Panc1 (cell line): ENCODE data around the gene ATP8B1.

ENCODE experiments used
- POLR2AphosphoS5 ChIP-seq: IDR thresholded peaks from 2 replicates; pipeline ENCODE4 v1.6.1; 2012; ENCODE audit warnings: mild to moderate bottlenecking, low read depth, low read length, moderate library complexity
- TF ChIP-seq, protein P1 (sequence below): fragments of 450-650 bp; IDR thresholded peaks from 2 replicates; pipeline ENCODE4 v1.5.1; 2017; ENCODE audit warnings: mild to moderate bottlenecking

DNA sequence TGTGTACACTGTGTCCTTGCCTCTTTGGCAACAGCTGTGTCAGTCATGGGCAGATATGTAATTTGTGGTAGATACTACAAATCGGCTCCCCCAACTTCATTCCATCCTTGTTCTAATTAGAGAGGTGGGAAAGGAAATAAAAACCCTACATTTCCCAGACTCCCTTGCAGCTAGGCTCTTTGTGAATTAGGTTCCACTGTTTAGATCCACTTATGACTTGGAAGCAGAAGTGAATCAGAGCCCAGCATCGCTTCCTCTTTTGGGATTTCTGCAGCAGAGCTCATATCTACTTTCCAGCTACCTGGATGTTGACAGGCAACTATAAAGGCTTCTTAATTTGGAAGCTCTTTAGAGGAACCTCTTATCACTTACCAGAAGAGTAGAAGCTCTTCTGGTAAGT is 147.4 kb downstream of the ATP8B1 start:
- TF ChIP-seq, protein P1, sequence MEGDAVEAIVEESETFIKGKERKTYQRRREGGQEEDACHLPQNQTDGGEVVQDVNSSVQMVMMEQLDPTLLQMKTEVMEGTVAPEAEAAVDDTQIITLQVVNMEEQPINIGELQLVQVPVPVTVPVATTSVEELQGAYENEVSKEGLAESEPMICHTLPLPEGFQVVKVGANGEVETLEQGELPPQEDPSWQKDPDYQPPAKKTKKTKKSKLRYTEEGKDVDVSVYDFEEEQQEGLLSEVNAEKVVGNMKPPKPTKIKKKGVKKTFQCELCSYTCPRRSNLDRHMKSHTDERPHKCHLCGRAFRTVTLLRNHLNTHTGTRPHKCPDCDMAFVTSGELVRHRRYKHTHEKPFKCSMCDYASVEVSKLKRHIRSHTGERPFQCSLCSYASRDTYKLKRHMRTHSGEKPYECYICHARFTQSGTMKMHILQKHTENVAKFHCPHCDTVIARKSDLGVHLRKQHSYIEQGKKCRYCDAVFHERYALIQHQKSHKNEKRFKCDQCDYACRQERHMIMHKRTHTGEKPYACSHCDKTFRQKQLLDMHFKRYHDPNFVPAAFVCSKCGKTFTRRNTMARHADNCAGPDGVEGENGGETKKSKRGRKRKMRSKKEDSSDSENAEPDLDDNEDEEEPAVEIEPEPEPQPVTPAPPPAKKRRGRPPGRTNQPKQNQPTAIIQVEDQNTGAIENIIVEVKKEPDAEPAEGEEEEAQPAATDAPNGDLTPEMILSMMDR = no peak
- no peak for TF ChIP-seq POLR2AphosphoS5
